GM18508 (cell line): ENCODE measurements around the gene YEATS2.

Experiments used
- ATAC-seq: cut with Tn5 transposase; IDR thresholded peaks from one replicate; pipeline ENCODE4 v1.9.1; 2021; ENCODE audit warnings: moderate number of reproducible peaks; ENCODE audit not compliant: insufficient read depth, unreplicated experiment

The YEATS2 gene

DNA sequence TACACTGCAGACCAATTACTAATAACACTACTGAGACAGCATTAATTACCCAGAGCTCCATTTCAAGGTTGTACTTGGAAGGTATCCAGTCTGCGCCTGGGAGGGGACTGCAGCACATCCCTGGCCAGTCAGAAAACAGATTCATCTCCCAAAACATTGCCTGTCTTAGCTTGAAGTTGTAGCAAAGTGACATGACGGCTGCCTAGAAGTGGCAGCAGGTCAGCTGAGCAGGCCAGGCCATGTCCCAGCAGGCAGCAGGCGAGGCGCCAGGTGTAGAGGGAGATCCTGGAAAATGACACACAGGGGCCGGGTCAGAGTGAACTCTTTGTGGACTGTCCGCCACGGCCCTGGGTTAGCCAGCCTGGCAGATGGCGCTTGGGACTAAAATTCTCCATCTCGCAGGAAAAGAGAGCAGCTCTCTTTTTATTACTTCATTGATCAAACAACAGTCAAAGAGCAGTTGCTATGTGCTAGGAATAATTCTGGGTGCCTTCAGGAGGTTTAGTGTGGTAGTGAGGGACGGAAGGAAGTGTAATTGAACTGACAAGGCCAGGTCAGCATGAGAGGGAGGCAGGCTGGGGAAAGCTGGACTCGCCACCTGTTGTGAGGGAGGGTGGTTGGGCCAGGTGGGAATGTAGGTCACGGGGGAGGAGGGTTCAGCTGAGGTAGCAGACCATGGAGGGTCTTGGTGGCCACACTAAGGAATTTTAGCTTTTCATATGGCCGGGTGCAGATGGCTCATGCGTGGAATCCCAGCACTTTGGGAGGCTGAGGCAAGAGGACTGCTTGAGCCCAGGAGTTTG is 129.1 kb downstream of the YEATS2 start:
- no peak for ATAC-seq

DNA sequence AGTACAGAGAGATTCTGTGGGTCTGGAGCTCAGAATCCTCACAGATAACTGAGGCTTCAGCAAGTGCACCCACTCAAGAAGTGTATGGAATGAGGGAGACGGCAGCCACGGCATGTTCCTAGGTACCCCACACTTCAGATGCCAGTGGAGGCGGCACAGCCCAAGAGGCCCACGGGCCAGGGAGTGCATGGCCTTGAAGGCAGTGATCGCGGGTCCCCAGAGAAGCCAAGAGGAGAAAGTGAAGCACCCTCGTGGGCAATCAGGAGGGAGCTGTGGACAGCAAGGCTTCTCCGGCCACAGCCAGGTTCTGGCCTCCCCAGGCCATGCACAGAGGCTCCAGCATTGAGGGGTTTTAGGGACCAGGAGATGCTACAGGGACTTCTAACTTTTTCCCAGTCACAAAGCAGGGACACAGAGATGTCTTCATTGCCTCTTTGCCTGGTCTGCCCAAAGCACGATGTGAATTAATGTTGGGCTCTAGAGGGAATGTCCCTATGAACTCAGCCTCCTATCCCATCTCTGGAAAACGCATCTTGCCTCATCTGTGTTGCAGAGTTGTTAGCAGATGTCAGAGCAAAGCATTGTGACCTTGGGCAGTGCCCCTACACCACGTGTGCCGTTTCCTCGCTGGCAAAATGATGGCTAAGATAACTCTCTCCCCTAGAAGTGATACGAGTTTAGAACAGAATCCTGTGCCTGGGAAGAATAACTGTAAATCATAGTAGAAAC is 130.4 kb downstream of the YEATS2 start:
- ATAC-seq: no peak

DNA sequence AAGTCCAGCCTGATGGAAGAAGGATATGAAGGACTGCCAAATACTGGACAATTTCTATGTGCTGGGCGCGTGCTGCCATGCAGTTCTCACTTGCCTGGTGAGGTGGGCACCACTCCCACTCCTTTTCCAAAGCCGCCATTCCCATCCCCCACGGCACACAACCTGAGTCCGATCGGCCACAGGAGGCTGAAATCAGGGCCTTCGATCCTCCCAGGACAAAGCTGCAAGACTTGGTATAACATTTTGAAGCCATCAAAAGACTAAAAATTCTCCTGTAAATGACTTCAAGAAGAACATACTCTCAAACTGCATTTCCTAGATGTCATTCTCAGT is 130.9 kb downstream of the YEATS2 start:
- ATAC-seq: no peak

DNA sequence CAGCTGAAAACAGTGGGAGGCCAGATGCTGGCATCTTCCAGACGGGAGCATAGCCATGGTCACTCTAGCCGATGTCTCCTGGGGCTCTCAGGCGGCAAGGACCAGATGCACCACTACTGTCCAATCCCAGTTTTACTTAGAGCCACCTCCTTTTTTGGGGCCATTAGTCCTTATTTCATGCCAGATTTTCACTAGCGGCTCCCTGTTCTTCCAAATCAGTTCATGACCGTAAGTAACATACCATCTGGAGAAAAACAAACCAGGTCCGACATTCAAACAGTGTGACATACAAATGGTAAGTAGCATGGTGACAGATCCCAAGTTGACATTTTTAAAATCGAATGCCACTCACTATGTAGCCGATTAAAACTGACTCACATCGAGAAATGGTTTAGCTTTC is 131.9 kb downstream of the YEATS2 start:
- no peak for ATAC-seq

DNA sequence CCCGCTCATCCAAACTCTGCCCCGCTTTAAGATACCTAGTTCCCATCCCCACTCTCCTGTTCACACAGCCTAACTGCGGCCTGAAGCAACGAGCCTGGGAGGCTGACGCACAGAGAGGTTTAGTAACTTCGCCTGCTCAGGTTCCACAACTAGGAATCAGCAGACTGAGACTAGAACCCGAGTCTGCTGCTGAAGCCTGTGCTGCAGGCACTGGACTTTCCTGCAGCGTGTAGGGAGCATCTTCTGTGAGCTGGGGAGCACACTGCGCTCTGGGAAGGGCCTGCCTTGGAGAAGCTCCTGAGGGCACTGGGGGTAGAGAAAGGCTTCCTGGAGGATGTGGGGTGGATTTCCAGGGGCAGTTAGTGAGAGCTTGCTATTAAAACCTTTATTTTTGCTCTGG is 132.6 kb downstream of the YEATS2 start:
- no peak for ATAC-seq

DNA sequence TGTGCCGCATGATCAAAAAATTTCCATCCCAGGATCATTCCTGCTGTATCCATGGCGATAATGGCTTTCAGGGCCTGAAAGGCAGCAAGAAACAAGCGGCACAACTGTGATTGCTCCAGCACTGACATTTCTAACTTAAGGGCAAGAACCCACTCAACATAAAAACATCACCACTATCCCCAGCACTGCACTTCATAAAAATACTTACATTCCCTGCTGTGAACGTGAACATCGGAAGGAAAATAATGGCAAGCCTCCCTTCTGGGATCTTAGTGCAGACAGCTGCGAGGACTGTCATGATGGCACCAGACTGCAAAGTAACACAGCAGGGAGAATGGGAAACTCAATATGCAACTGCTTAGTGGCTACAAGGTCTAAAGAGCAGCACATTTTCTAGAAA is 135.9 kb downstream of the YEATS2 start:
- no peak for ATAC-seq

DNA sequence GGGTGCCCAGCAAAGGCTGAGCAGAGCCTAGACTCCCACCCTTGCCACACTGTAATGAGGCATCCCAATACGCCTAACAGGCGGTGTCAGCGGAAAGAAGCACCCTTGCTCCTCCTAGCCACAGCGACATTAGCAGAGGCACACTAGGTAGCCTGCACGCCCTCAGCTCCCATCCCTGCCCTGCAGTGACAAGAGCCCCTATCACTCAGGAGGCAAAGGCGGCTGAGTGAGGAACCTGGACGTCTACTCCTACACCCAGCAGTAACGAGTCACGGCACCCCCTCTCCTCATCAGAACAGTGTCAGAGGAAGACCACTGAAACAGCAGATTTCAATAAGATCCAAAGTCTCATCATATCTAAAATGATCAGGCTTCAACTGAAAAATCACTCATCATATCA is 139.8 kb downstream of the YEATS2 start:
- ATAC-seq: no peak

DNA sequence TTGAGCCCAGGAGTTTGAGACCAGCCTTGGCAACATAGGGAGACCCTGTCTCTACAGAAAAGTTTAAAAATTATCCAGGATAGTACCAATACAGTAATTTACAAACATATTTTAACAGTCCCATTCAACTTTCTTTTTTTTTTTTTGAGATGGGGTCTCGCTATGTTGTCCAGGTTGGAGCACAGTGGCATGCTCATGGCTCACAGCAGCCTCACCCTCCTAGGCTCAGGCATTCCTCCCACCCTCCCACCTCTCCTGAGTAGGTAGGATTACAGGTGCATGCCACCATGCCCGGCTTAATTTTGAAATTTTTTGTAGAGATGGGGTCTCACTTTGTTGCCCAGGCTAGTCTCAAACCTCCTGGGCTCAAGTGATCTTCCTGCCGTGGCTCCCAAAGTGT is 140.3 kb downstream of the YEATS2 start:
- ATAC-seq: no peak

DNA sequence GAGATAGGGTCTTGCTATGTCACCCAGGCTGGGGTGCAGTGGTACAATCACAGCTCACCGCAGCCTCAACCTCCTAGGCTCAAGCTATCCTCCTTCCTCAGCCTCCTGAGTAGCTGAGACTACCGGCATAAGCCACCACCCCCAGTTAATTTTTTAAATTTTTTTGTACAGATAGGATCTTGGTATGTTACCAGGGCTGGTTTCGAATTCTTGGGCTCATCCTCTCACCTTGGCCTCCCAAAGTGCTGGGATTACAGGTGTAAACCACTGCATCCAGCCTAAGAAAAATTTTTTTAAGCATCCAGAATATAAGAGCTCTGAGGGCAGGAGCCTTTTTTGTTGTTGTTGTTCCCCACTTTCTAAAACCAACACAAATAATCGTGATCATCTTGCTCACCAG is 142.2 kb downstream of the YEATS2 start:
- no peak for ATAC-seq

DNA sequence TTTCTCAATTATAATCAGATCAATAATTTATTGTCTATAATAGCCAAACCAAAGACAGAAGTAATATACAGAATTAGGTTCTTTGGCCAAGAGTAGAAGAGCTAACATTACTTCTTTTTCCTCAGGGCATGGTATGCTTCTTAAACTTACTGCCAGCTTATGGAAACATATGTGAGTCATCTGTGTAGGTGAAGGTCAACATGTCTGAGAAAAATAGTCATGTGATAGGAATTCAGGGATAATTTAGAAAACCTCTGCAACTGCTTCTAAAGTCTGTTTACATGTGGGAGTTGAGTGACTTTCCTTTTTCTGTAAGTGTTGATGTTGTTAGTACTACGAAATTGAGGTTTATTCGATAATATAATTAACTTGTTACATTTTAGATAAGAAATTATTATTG is 147.0 kb downstream of the YEATS2 start:
- no peak for ATAC-seq

DNA sequence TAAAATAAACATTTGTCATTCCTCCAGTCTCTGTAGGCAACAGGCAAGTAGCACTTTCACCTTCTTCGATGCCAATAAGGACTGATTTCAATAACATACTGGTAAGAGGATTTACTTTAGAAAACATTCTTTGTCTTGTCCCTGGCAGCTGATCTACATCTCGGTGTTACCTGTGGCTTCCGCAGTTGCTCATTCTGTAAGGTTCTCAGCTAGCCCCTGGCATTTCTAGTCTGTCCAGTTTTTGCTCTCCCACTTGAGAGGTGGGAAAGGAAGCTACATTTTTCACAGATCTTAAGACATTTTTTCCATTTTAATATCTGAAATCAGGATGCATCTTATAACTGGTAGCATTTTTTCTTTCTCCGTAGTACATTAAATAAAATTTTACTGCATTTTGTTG is 147.5 kb downstream of the YEATS2 start:
- ATAC-seq: no peak

DNA sequence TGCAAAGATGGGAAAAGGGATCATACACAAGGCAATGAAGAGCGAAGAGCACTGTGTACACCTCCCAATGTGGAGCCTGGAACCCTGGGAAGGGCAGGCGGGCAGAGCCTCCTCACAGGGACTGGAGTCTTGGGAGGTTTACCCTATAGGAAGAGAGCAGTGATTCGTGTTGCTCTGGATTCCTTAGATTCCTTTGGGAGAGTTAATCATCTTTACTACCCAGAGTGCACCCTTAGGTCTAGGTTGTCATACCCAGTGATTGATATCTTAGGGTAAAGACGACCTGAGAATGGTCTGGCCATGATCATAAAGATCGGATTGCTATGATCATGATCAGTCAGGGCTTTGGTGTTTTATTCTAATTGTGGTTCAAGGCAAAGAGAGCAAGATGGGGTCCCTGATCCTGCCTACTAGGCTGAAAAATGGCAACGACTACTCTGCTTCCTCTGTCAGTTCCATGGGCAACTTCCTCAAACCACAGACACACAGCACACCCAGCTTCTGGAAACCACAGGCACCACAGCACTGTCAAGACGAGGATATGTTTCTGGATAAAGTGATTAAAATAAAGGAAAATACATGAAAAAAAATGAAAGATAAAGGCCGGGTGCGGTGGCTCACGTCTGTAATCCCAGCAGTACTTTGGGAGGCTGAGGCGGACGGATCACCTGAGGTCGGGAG is 148.2 kb downstream of the YEATS2 start:
- no peak for ATAC-seq

DNA sequence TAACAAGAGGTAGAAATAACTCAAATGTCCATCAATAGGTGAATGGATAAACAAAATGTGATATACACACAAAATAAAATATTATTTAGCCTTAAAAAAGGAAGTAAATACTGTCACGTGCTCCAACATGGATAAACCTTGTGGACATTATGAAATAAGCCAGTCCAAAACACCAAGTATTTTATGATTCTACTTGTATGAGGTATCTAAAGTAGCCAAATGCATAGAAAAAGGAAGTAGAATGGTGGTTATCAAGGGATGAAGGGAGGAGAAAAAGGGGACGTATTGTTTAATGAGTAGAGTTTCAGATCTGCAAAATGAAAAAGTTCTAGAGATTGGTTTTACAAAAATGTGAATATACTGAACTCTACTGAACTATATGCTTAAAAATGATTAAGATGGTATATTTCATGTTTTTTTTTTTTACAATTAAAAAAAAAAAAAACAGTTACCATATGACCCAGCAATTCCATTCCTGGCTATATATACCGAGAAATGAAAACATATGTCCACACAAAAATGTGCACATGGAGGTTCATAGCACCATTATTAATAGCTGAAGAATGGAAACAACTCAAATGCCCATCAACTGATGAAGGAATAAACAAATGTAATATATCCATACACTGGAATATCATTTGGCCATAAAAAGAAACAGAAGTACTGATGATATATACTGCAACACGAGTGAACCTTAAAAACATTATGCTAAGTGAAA is 156.9 kb downstream of the YEATS2 start:
- ATAC-seq: no peak

DNA sequence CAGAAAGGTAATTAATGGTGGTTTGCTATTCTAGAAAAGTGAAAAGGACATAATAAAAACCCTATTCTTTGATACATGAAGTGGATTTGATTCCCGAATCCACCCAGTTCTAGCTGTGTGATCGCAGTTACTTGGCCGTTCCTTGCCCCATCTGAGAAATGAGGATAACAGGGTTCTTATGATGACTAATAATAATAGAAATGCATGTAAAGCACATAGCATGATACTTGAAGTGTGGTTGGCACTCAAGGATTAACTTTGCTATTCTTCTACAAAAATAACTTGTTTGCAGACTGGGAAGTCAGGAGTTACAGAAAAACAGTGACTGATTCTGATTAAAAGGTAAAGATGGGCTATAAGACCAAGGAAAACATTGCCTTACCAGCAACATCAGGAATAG is 160.3 kb downstream of the YEATS2 start:
- no peak for ATAC-seq
